ENCODE data around the gene SRPX2. TPM values are rescaled to one million over a fixed set of nuclear protein-coding genes. Genes with fewer than 3 reads are reported as not detected.

Gene SRPX2
- total and polyA plus RNA-seq, 9 of the 15 experiments (the other 6 are each of a cell fraction or from before 2014, with no cell fraction given): 0.13 to 0.20 TPM; not detected in 7

DNA sequence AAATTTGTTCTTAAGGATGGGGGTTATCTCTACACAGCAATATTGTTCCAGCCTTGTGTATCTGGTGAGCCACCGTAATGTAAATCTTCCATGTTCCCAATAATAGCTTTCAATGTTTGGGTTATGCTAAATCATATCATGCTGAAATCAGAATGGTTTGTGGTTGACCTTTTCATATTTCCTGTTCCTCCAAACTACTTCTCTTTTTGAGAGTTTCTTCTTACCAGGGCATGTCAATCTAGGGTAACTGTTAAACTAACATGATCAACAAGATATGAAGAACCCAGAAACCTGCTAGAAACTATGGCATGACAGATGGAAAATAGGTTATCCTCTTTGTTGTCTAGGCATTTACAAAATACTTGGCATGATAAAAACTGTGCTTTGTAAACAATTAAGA lies 37.2 kb upstream of the SRPX2 start:
- H3K4me2 ChIP-seq (ENCODE audit: insufficient read depth, low read length): no peak overlapping the region
- H3K9me1 ChIP-seq (ENCODE audit: control insufficient read depth, insufficient read depth, low read length): no peaks in the 10 kb centered on the region
- intact Hi-C loops (cut with micrococcal nuclease) (no loop called here), in situ Hi-C loops (cut with MboI) (no loop called here)
- no peaks in the 10 kb centered on the region for H3K79me2 ChIP-seq (ENCODE audit: control insufficient read depth, insufficient read depth, low read length)
- no peaks in the 10 kb centered on the region for H4K20me1 ChIP-seq (replicated peaks; ENCODE audit: control insufficient read depth, insufficient read depth, low read length)
- no TSS peak for BruUV-seq (replicated peaks)
- no peak overlapping the region for H3K27ac ChIP-seq (ENCODE audit: extremely low read depth, low read depth, low read length)
- CTCF ChIA-PET (ENCODE audit: low intra/inter-chr PET ratio): no interaction called here
- H3K4me3 ChIP-seq: no peak overlapping the region
- TF ChIP-seq TRIM28 (IDR thresholded peaks at IDR 0.05): no peak
- no peak for TF ChIP-seq ZNF232 (CRISPR knock-in tag; IDR thresholded peaks at IDR 0.05)
- no peak for TF ChIP-seq HSF4 (CRISPR knock-in tag; IDR thresholded peaks at IDR 0.05; ENCODE audit: borderline replicate concordance)
- no peak for TF ChIP-seq ZFX (CRISPR knock-in tag; IDR thresholded peaks at IDR 0.05)
- no peak for TF ChIP-seq DMBX1 (CRISPR knock-in tag; IDR thresholded peaks at IDR 0.05; ENCODE audit: borderline replicate concordance)
- TF ChIP-seq RBM25 (IDR thresholded peaks at IDR 0.05; ENCODE audit: low read depth, low read length, severe bottlenecking): no peak
- no peak for TF ChIP-seq MYNN (IDR thresholded peaks at IDR 0.05)
- TF ChIP-seq MYNN (CRISPR knock-in tag; IDR thresholded peaks at IDR 0.05): no peak
- H3K9me3 ChIP-seq (replicated peaks; ENCODE audit: control insufficient read depth, insufficient read depth, low read depth, low read length): no peaks in the 10 kb centered on the region
- no peaks in the 10 kb centered on the region for H3K27me3 ChIP-seq (ENCODE audit: control insufficient read depth in 2 of 2, insufficient read depth in 2 of 2, low read length in 2 of 2)
- H3K9ac ChIP-seq (ENCODE audit: insufficient read depth in 1 of 2, low read depth in 2 of 2, low read length in 2 of 2): no peak overlapping the region
- POLR2A ChIA-PET: no interaction called here
- no peak for ATAC-seq
- H3K36me3 ChIP-seq (ENCODE audit: control insufficient read depth, insufficient read depth, low read length): no peaks in the 10 kb centered on the region
- FAIRE-seq: no peak
- H3K4me1 ChIP-seq (replicated peaks in 1 of 2; ENCODE audit: control insufficient read depth in 2 of 2, insufficient read depth in 2 of 2, low read length in 2 of 2): no peaks in the 10 kb centered on the region
- WGBS (ENCODE audit: insufficient coverage, low coverage, missing lambda C conversion rate): 0% methylated on average over 1 of the region's 1 CpG
- DNase-seq (ENCODE audit: extremely low read depth in 1 of 4, low spot score in 3 of 4): no peak
- H2AFZ ChIP-seq (ENCODE audit: low read depth, low read length): no peak overlapping the region

DNA sequence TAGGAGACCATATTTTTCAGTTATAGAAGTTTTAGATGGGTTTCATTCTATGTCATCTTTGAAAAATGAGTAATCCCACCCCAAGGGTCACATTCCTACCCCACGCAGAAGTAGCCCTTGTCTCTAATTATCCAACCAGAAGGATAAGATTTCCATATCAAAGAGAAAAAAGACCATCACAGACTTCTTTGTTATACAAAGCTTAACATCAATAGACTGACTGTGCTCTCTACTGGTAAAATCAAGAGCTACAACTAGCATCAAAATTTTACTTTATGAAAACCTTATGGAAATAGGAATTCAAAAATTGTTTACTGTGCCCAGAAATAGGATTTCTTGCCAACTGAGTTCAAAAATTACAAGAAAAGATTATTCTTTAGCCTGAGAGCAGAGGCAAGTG lies 34.4 kb upstream of the SRPX2 start:
- no peak overlapping the region for H3K9ac ChIP-seq (ENCODE audit: insufficient read depth in 1 of 2, low read depth in 2 of 2, low read length in 2 of 2)
- DNase-seq (ENCODE audit: extremely low read depth in 1 of 4, low spot score in 3 of 4) (no peak), ATAC-seq (no peak), FAIRE-seq (no peak)
- H3K79me2 ChIP-seq (ENCODE audit: control insufficient read depth, insufficient read depth, low read length): no peaks in the 10 kb centered on the region
- no peak overlapping the region for H2AFZ ChIP-seq (ENCODE audit: low read depth, low read length)
- H4K20me1 ChIP-seq (replicated peaks; ENCODE audit: control insufficient read depth, insufficient read depth, low read length): no peaks in the 10 kb centered on the region
- H3K27me3 ChIP-seq (ENCODE audit: control insufficient read depth in 2 of 2, insufficient read depth in 2 of 2, low read length in 2 of 2): no peaks in the 10 kb centered on the region
- CTCF ChIA-PET (ENCODE audit: low intra/inter-chr PET ratio): no interaction called here
- 0% methylated on average over 1 of the region's 1 CpG for WGBS (ENCODE audit: insufficient coverage, low coverage, missing lambda C conversion rate)
- in situ Hi-C loops (cut with MboI) (no loop called here), intact Hi-C loops (cut with micrococcal nuclease) (no loop called here)
- no peaks in the 10 kb centered on the region for H3K9me3 ChIP-seq (replicated peaks; ENCODE audit: control insufficient read depth, insufficient read depth, low read depth, low read length)
- no peaks in the 10 kb centered on the region for H3K4me1 ChIP-seq (replicated peaks in 1 of 2; ENCODE audit: control insufficient read depth in 2 of 2, insufficient read depth in 2 of 2, low read length in 2 of 2)
- TF ChIP-seq, protein P1, sequence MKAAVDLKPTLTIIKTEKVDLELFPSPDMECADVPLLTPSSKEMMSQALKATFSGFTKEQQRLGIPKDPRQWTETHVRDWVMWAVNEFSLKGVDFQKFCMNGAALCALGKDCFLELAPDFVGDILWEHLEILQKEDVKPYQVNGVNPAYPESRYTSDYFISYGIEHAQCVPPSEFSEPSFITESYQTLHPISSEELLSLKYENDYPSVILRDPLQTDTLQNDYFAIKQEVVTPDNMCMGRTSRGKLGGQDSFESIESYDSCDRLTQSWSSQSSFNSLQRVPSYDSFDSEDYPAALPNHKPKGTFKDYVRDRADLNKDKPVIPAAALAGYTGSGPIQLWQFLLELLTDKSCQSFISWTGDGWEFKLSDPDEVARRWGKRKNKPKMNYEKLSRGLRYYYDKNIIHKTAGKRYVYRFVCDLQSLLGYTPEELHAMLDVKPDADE (conservative IDR thresholded peaks at IDR 0.05; ENCODE audit: control insufficient read depth, low read depth, low read length): no peak
- no peak for TF ChIP-seq ELF1 (tag; IDR thresholded peaks at IDR 0.05)
- no peak for TF ChIP-seq ZSCAN29 (IDR thresholded peaks at IDR 0.05)
- no peak for TF ChIP-seq EP400 (IDR thresholded peaks at IDR 0.05)
- no peak for TF ChIP-seq HMG20A (CRISPR knock-in tag; conservative IDR thresholded peaks at IDR 0.05)
- TF ChIP-seq ZNF766 (CRISPR knock-in tag; conservative IDR thresholded peaks at IDR 0.05): no peak
- no peak overlapping the region for H3K4me3 ChIP-seq
- no peak overlapping the region for H3K27ac ChIP-seq (ENCODE audit: extremely low read depth, low read depth, low read length)
- BruUV-seq (replicated peaks): no TSS peak
- no peaks in the 10 kb centered on the region for H3K9me1 ChIP-seq (ENCODE audit: control insufficient read depth, insufficient read depth, low read length)
- POLR2A ChIA-PET: no interaction called here
- no peaks in the 10 kb centered on the region for H3K36me3 ChIP-seq (ENCODE audit: control insufficient read depth, insufficient read depth, low read length)
- H3K4me2 ChIP-seq (ENCODE audit: insufficient read depth, low read length): no peak overlapping the region
